Testis (tissue), 3 donors: Measurements from ENCODE around the gene CCDC116. TPM values are rescaled to one million over a fixed set of nuclear protein-coding genes. Genes with fewer than 3 reads are reported as not detected.
A peak's percentile ranks its signal among the peaks of the same experiment; 100 is the strongest.

Source experiments
- DNase-seq: peaks from one replicate; pipeline ENCODE4 v3.0.0-alpha.2; 2019
- H3K27ac ChIP-seq, 2 donors: fragments of 200-600 bp; sonication (generic); one replicate each; pipeline ENCODE4 v1.5.1; 2019
- H3K27me3 ChIP-seq: fragments of 200-600 bp; sonication (generic); one replicate; pipeline ENCODE4 v1.5.1; 2019
- H3K36me3 ChIP-seq: fragments of 200-600 bp; sonication (generic); one replicate; pipeline ENCODE4 v1.5.1; 2017; ENCODE audit warnings: low read depth; ENCODE audit errors: missing control alignments
- H3K4me1 ChIP-seq: fragments of 200-600 bp; sonication (generic); one replicate; pipeline ENCODE4 v1.5.1; 2019
- H3K4me3 ChIP-seq, 2 donors: fragments of 200-600 bp; sonication (generic); one replicate each; pipeline ENCODE4 v1.5.1; 2017 to 2019
- H3K9me3 ChIP-seq: fragments of 200-600 bp; sonication (generic); one replicate; pipeline ENCODE4 v1.5.1; 2017
- CTCF ChIP-seq, 3 experiments: fragments of 450-650 bp in 2 of 3; fragments of 200-600 bp in 1 of 3; sonication (generic) in 1 of 3; IDR thresholded peaks; one replicate each; pipeline ENCODE4 v1.5.1; 2016 to 2019; ENCODE audit warnings: antibody characterized with exemption in 3 of 3, mild to moderate bottlenecking in 2 of 3, moderate library complexity in 1 of 3
- POLR2A ChIP-seq: fragments of 450-650 bp; IDR thresholded peaks from one replicate; pipeline ENCODE4 v1.6.1; 2017; ENCODE audit warnings: antibody characterized with exemption, mild to moderate bottlenecking, moderate library complexity
- WGBS, 2 donors: methylation state at CpG; one replicate each; pipeline ENCODE4 v1.1.5; 2018; 5-methylcytosine and 5-hydroxymethylcytosine counted together
- intact Hi-C: fragments of 100-400 bp; cut with DNase I; formaldehyde crosslinking; loops from one replicate; pipeline ENCODE4 v1.15.1; 2023; ENCODE audit warnings: low total_unique reads
- polyA plus RNA-seq: library from polyadenylated mRNA; stranded (reverse); fragments of 350-450 nt; fragmentation: Illumina TruSeq; extraction: RNeasy Lipid Tissue Mini Kit (QIAGEN cat#74804); gene quantifications from one replicate; pipeline ENCODE4 v1.2.3, GENCODE V29; 2014; ENCODE audit warnings: low read depth, low replicate concordance; ENCODE audit not compliant: insufficient read depth
- total RNA-seq, 2 donors: library from RNA; depleted of rRNA; stranded (reverse); fragments of >200 nt; gene quantifications; one replicate each; pipeline ENCODE4 v1.2.3, GENCODE V29; 2016

The CCDC116 gene
- total and polyA plus RNA-seq, 3 donors from 2014 or later: 16.0 to 54.0 (median 28.6) TPM

DNA sequence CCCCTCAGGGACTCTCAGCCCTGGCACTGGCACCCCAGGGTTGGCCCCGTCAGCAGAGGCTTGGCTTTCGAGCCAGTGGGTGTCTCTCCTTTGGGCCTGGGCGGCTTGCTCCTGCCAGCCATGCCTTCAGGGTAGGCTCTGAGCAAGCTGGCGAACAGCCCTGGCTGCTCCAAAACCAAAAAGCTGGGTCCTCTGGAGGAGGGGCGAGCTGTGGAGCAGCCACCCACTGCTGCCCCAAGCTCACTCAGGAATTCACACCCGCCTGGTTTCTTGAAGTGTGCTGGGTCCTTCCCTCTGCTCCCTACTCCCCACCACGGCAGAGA is 9.0 kb upstream of the CCDC116 start:
- Histone ChIP-seq H3K36me3 (no peaks in the 10 kb centered on the region), H3K4me1 (peaks cover 23% of the 10 kb centered on the region), H3K27ac (no peak overlapping the region), H3K9me3 (no peaks in the 10 kb centered on the region), H3K27me3 (no peaks in the 10 kb centered on the region), H3K4me3 (no peak overlapping the region)
- 78 to 84% methylated on average over 4 to 7 of the region's 7 CpGs for whole genome bisulfite sequencing, 2 donors
- no peak for TF ChIP-seq POLR2A
- TF ChIP-seq CTCF (IDR thresholded peaks at IDR 0.05): no peak
- no peak for DNase-seq
- intact Hi-C loops: no loop called here

- Histone ChIP-seq H3K27ac (no peak overlapping the region), H3K4me1 (peaks cover 27% of the 10 kb centered on the region), H3K36me3 (no peaks in the 10 kb centered on the region), H3K27me3 (no peaks in the 10 kb centered on the region), H3K4me3 (no peak overlapping the region), H3K9me3 (no peaks in the 10 kb centered on the region)
- peak; percentile 49 for DNase-seq
- 53 to 59% methylated on average over 7 to 8 of the region's 8 CpGs for WGBS, 2 donors
- no peak for TF ChIP-seq POLR2A
- TF ChIP-seq CTCF (IDR thresholded peaks at IDR 0.05): peak in 1 of 3 experiments; percentile 31
- intact Hi-C loops: no loop called here
Measured at GRCh38 chr22:21624120-21624879, 8.3 kb upstream of the CCDC116 start.

GRCh38 chr22:21624880-21625791 is 7.4 kb upstream of the CCDC116 start:
- H3K27me3 ChIP-seq: no peaks in the 10 kb centered on the region
- no peak overlapping the region for H3K27ac ChIP-seq
- TF ChIP-seq POLR2A (no peak), CTCF (IDR thresholded peaks at IDR 0.05) (no peak)
- H3K9me3 ChIP-seq: no peaks in the 10 kb centered on the region
- DNase-seq: no peak
- peaks cover 27% of the 10 kb centered on the region for H3K4me1 ChIP-seq
- intact Hi-C loops: no loop called here
- H3K4me3 ChIP-seq: no peak overlapping the region
- 72 to 84% methylated on average over 12 of the region's 12 CpGs for WGBS, 2 donors
- H3K36me3 ChIP-seq: no peaks in the 10 kb centered on the region

GRCh38 chr22:21626073-21626734 is 6.4 kb upstream of the CCDC116 start:
- intact Hi-C loops: no loop called here
- H3K27ac ChIP-seq: no peak overlapping the region
- H3K4me3 ChIP-seq: no peak overlapping the region
- no peak for DNase-seq
- H3K36me3 ChIP-seq: no peaks in the 10 kb centered on the region
- no peaks in the 10 kb centered on the region for H3K9me3 ChIP-seq
- 77 to 81% methylated on average over 4 of the region's 4 CpGs for WGBS, 2 donors
- H3K27me3 ChIP-seq: no peaks in the 10 kb centered on the region
- peaks cover 27% of the 10 kb centered on the region for H3K4me1 ChIP-seq
- no peak for TF ChIP-seq CTCF (IDR thresholded peaks at IDR 0.05)
